NCI-H510A (cell line): ENCODE measurements around the gene COL9A3.
A peak's percentile ranks its signal among the peaks of the same experiment; 100 is the strongest.

Experiments used
- DNase-seq: peaks from one replicate; lab custom pipeline; 2025; lab: John Stamatoyannopoulos, UW

Gene COL9A3

GRCh38 chr20:62796699-62797491 is 20.0 kb upstream of the COL9A3 start:
- no peak for DNase-seq

GRCh38 chr20:62797671-62798532 is 18.9 kb upstream of the COL9A3 start:
- DNase-seq = no peak

GRCh38 chr20:62799036-62799435 is 17.8 kb upstream of the COL9A3 start:
- DNase-seq = no peak

GRCh38 chr20:62799459-62799858 is 17.4 kb upstream of the COL9A3 start:
- no peak for DNase-seq

- no peak for DNase-seq
These were observed 17.0 kb upstream of the COL9A3 start for GRCh38 chr20:62799873-62800272.

- DNase-seq = no peak
These were observed 16.3 kb upstream of the COL9A3 start for GRCh38 chr20:62800314-62801259.

- DNase-seq = no peak
These were observed 15.4 kb upstream of the COL9A3 start for GRCh38 chr20:62801284-62802010.

GRCh38 chr20:62802026-62802712 is 14.7 kb upstream of the COL9A3 start:
- DNase-seq = no peak

GRCh38 chr20:62804021-62804626 is 12.7 kb upstream of the COL9A3 start:
- DNase-seq = no peak

GRCh38 chr20:62804627-62805154 is 12.2 kb upstream of the COL9A3 start, which contains the start of gene OGFR:
Gene OGFR (plus strand): TSS chr20:62804835. CDS start chr20:62804860, 25 bp downstream.
- peak; percentile 51 for DNase-seq

GRCh38 chr20:62805155-62805710 is 11.6 kb upstream of the COL9A3 start:
- no peak for DNase-seq

- DNase-seq = no peak
These were observed 11.0 kb upstream of the COL9A3 start for GRCh38 chr20:62805711-62806382.

GRCh38 chr20:62806383-62807050 is 10.3 kb upstream of the COL9A3 start:
- DNase-seq = no peak

- DNase-seq = no peak
These were observed 9.2 kb upstream of the COL9A3 start for GRCh38 chr20:62807444-62808210.

- no peak for DNase-seq
These were observed 8.5 kb upstream of the COL9A3 start for GRCh38 chr20:62808211-62808865.

- no peak for DNase-seq
These were observed 7.1 kb upstream of the COL9A3 start for GRCh38 chr20:62809530-62810428.
